GM06990 (cell line): ENCODE measurements around the gene PNMA8B.

Experiments
- DNase-seq: peaks from one replicate; pipeline ENCODE4 v3.0.0-alpha.2; 2011; ENCODE audit not compliant: insufficient read length; ENCODE audit errors: extremely low read depth
- H3K27me3 ChIP-seq: replicated peaks from 2 replicates; pipeline ENCODE4 v1.6.0; 2011; ENCODE audit warnings: low read length; ENCODE audit not compliant: control insufficient read depth, insufficient read depth
- H3K36me3 ChIP-seq: 2 replicates; pipeline ENCODE4 v1.5.1; 2011; ENCODE audit warnings: low read length; ENCODE audit not compliant: control insufficient read depth, insufficient read depth
- H3K4me3 ChIP-seq: replicated peaks from 2 replicates; pipeline ENCODE4 v1.5.1; 2011; ENCODE audit warnings: low read depth, mild to moderate bottlenecking, control low read depth, low read length
- TF ChIP-seq, protein P1 (sequence below): IDR thresholded peaks from 2 replicates; pipeline ENCODE4 v1.5.1; 2011; ENCODE audit warnings: low read length, control low read depth, mild to moderate bottlenecking, inconsistent platforms; ENCODE audit not compliant: insufficient read depth, poor library complexity, severe bottlenecking

Gene PNMA8B

DNA sequence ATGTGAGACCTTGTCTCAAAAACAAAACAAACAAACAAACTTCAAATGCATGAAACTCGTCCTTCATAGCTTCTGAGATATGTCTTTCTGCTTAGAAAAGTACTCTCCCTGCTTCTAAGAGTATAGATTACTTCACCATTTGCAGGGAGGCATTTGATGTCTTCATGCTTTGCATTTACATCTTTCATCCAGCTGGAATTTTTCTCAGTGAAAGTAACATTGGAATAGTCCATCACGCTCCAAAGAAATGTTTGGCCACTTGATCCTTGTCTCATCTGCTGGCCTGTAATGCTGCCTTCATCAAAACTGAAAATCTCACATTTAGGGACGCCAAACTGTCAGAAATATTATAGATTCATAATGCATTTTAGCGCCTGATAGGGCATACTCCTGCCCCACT, 43.5 kb downstream of the PNMA8B start:
- DNase-seq, result no peak
- no peaks in the 10 kb centered on the region for H3K36me3 ChIP-seq
- TF ChIP-seq, protein P1, sequence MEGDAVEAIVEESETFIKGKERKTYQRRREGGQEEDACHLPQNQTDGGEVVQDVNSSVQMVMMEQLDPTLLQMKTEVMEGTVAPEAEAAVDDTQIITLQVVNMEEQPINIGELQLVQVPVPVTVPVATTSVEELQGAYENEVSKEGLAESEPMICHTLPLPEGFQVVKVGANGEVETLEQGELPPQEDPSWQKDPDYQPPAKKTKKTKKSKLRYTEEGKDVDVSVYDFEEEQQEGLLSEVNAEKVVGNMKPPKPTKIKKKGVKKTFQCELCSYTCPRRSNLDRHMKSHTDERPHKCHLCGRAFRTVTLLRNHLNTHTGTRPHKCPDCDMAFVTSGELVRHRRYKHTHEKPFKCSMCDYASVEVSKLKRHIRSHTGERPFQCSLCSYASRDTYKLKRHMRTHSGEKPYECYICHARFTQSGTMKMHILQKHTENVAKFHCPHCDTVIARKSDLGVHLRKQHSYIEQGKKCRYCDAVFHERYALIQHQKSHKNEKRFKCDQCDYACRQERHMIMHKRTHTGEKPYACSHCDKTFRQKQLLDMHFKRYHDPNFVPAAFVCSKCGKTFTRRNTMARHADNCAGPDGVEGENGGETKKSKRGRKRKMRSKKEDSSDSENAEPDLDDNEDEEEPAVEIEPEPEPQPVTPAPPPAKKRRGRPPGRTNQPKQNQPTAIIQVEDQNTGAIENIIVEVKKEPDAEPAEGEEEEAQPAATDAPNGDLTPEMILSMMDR, result no peak
- no peaks in the 10 kb centered on the region for H3K27me3 ChIP-seq
- no peak overlapping the region for H3K4me3 ChIP-seq

DNA sequence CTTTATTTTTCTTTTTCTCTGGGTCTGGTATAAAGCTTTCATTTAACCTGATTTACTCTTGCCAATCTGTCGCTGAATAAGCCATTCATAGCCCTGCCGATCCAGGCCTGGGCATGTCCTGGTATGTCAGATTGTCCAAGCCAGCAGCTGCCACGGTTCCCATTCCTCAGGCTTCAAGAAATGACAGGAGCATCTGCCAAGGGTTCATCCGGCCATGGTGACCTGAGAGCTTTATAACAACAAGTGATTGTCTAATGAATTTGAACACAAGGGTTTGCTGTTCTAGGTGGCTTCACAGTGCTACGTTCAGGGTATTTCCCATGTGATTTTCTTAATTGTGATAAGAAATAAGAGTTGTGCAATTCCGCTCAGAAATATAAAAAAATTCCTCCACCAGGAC, 44.3 kb downstream of the PNMA8B start:
- Histone ChIP-seq H3K27me3 (no peaks in the 10 kb centered on the region), H3K4me3 (no peak overlapping the region), H3K36me3 (no peaks in the 10 kb centered on the region)
- TF ChIP-seq, protein P1, result no peak
- no peak for DNase-seq

DNA sequence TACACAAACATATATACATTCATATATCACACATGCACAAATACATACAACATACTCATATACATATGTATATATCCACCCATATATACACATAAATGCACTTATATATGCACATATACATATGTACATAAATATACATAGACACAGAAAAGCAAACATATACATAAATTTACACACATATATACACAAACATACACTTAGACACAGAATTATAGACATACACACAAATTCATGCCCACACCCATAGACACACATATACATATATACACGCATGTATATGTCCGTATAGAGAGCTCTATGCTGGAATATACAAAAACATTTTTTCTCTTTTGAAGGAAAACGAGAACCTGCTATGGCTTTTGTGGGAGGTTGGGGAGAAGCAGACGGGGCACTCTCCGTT, 44.9 kb downstream of the PNMA8B start:
- no peak for DNase-seq
- no peak overlapping the region for H3K4me3 ChIP-seq
- no peaks in the 10 kb centered on the region for H3K36me3 ChIP-seq
- H3K27me3 ChIP-seq, result no peaks in the 10 kb centered on the region
- TF ChIP-seq, protein P1, result no peak

DNA sequence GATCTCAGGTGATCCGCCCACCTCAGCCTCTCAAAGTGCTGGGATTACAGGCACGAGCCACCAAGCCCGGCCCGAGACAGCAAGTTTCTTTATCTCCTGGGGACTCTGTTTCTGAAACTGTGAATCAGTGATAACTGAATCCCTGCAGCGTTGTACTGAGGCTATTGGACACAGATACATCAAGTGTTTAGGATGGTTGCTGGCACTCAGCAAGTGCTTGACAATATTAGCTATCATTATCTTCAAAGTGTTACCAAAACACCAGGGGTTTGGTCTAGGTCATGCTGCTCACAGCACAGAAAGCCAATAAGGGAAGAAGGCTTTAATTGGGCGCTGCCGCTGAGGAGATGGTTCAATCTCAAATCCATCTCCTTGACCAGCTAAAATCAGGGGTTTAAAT, 46.4 kb downstream of the PNMA8B start:
- TF ChIP-seq, protein P1, result no peak
- Histone ChIP-seq H3K36me3 (no peaks in the 10 kb centered on the region), H3K27me3 (no peaks in the 10 kb centered on the region), H3K4me3 (no peak overlapping the region)
- no peak for DNase-seq

DNA sequence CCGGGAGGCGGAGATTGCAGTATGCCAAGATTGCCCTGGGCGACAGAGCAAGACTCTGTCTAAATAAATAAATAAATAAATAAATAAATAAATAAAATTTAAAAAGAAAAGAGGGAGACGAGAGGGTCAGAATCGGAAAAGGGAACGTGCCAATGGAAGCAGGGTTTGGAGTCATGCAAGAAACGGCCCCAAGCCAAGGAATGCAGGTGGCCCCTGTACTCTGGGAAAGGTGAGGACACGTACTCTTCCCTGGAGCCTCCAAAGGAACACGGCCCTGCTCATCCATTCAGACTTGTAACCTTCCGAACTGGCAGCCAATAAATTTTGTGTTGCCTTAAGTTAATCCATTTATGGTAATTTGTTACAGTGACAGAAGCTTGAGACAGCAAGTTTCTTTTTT, 47.1 kb downstream of the PNMA8B start:
- Histone ChIP-seq H3K36me3 (no peaks in the 10 kb centered on the region), H3K4me3 (no peak overlapping the region), H3K27me3 (no peaks in the 10 kb centered on the region)
- no peak for DNase-seq
- TF ChIP-seq, protein P1, result no peak

DNA sequence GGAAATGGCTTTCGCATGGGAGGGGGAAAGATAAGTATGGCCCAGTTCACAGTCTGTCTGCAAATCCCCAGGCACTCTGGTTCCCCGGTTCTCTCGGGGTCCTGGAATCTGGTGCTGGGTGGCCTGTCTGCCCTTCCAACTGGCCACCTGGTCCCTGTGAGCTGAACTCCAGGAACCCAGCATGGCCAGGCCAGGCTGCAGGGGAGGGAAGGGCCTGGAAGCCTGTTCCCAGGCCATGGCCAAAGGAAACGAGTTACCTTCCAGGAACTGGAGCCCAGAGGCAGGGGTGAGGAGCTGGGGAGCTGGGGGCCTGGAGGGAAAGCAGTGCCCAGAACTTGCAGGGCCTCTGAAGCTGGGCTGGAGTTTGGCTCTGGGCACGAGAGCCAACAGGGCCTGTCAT, 47.8 kb downstream of the PNMA8B start:
- TF ChIP-seq, protein P1, result no peak
- H3K4me3 ChIP-seq, result no peak overlapping the region
- H3K27me3 ChIP-seq, result no peaks in the 10 kb centered on the region
- no peaks in the 10 kb centered on the region for H3K36me3 ChIP-seq
- DNase-seq, result no peak
